Panc1 (cell line): ENCODE measurements around the gene PSMD8.

Experiments
- CTCF ChIP-seq: fragments of 450-650 bp; IDR thresholded peaks from 2 replicates; pipeline ENCODE4 v1.5.1; 2017; ENCODE audit warnings: mild to moderate bottlenecking
- POLR2AphosphoS5 ChIP-seq: IDR thresholded peaks from 2 replicates; pipeline ENCODE4 v1.6.1; 2012; ENCODE audit warnings: mild to moderate bottlenecking, low read depth, low read length, moderate library complexity
- REST ChIP-seq, 2 experiments: IDR thresholded peaks; 2 replicates each; pipeline ENCODE4 v1.6.1; 2011 to 2012; ENCODE audit warnings: low read depth in 2 of 2, control low read depth in 1 of 2, low read length in 1 of 2, mild to moderate bottlenecking in 1 of 2, moderate library complexity in 1 of 2; ENCODE audit not compliant: insufficient read depth in 1 of 2
- SIN3A ChIP-seq: IDR thresholded peaks from 2 replicates; pipeline ENCODE4 v1.6.1; 2012; ENCODE audit warnings: low read depth, mild to moderate bottlenecking, low read length, moderate library complexity, borderline replicate concordance; ENCODE audit not compliant: insufficient read depth

- TF ChIP-seq CTCF (no peak), POLR2AphosphoS5 (no peak), REST (IDR thresholded peaks at IDR 0.05; ENCODE audit: insufficient read depth in 1 of 2, low read depth in 2 of 2, low read length in 1 of 2) (no peak), SIN3A (no peak)
Measured at GRCh38 chr19:38352611-38353010, 21.8 kb upstream of the PSMD8 start.
